Forelimb muscle (tissue), 1 donor: ENCODE results near the gene KSR1. TPM values are rescaled to one million over a fixed set of nuclear protein-coding genes. Genes with fewer than 3 reads are reported as not detected.

ENCODE experiments used
- DNase-seq: peaks from one replicate; pipeline ENCODE4 v3.0.0-alpha.2; 2013; ENCODE audit warnings: low read depth
- polyA plus RNA-seq: library from polyadenylated mRNA; unstranded; fragments of 120-200 nt; gene quantifications from one replicate; pipeline ENCODE4 v1.2.1, GENCODE V29; 2013; ENCODE audit not compliant: insufficient read length

The KSR1 gene
- polyA plus RNA-seq, 1 donor, result 104 TPM

GRCh38 chr17:27473748-27474609 lies 17.7 kb downstream of the KSR1 start:
- no peak for DNase-seq

DNA sequence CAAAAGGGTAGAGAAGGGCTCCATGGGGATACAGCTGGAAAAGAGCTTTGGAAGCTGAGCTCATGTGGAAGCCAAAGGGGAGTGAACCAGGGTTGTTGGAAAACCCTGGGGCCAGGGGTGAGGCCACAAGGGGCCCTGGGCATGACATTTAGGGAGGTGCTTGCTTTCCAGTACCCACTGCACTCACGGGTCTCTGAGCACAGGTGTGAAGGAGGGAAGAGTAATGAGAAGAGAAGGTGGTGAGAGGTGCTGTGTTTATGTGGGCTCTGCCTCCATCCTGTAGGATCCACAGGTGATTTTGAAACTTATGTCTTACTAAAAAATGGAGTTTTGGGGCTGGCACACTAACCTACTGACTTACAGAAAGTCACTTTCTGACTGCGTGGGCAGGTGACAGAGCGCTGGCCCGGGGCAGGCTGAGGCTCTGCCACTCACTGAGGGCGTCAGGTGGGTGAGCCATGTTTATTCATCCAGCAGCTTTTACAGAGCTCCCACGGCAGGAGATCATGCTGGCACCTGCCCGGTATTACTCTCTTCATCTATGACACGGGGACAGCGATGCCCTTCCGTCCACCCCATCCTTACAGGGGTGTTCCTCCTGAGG lies 18.9 kb downstream of the KSR1 start:
- DNase-seq, result no peak

DNA sequence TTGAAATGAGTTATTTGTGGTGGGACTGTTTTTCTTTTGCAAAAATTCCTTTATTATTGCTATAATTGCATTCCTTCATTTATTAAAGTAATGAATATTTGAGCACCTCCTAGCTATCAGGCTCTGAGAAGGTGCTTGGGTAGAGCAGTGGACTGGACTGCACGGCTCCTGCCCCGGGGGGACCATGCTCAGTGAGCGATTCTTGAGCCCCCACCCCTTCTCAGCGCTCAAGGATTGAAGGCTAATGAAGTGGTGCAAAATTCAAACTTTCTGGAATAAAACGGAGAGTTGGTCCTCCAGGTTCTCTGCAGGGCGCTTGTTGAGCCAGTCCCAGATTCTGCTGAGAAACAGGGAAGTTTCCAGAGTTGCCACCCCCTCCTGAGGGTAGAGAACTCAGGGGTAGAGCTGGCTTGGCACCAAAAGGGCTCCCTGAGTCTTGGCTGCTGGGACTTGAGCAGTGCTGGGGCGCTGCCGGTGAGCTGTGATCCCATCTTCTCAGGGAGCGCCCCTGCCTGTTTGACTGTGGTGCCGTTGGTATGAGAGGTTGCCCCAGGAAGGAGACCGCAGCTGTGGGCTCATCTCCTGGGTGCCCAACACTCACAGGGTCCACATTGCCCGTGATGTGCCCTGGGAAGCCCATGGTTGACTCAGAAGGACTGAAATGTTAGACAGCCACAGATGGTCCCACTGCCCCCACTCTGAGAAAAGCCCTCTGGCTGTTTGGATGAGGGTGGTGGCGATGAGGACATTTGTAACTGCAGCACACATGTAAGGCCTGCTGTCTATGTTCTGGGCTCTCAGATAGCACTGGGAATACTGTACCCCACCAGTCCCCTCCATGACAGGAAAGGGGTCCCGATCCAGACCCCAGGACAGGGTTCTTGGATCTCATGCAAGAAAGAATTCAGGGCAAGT lies 20.0 kb downstream of the KSR1 start:
- no peak for DNase-seq

GRCh38 chr17:27477050-27477888 lies 21.0 kb downstream of the KSR1 start:
- DNase-seq, result no peak

DNA sequence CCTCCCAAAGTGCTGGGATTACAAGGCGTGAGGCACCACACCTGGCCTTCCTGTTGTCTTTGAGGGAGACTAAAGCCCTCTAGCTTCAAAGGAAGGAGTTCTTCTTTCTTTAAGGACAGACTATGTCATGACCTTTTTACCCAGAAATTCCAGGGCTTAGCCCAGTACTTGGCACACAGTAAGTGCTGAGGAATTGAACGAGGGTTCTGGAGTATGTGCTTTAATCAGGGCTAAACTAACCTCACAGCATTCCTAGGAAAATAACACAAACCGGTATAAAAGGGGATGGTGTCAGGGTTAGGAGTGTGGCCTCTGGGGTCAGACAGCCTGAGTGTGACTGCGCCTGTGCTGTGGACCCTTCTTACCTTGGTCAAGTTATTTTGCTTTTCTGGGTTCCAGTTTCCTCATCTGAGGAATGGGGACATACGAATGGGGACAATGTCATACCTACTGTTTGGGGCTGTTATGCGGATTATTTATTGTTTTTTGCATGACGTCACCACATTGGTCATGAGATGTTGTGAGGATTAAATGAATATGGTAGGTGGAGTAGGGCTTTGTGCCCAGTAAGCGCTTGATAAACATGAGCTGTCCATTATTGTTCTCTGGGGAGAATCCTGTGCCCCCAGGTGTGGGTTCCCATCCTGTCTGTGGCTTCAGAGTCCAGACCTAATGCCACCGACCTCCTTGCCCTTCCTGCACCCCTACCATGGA lies 21.9 kb downstream of the KSR1 start:
- DNase-seq, result no peak

DNA sequence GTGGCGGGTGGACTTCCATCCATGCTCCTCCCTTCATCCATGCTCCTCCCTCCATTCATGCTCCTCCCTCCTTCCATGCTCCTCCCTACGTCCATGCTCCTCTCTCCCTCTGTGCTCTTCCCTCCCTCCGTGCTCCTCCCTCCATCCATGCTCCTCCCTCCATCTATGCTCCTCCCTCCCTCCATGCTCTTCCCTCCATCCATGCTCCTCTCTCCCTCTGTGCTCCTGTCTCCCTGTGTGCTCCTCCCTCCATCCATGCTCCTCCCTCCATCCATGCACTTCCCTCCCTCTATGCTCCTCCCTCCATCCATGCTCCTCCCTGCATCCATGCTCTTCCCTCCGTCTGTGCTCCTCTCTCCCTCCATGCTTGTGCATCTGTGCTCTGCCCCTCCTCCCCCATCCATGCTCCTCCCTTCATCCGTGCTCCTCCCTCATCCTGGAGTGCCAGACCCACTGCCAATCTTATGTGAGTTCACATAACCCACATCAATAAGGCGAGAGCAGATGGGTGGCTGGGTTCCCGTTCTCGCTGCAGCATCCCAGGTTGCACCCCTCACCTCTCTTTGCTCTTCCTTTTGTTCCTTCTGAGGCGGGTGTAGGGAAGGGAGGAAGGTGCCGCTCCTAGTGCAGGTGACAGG lies 22.8 kb downstream of the KSR1 start:
- no peak for DNase-seq

GRCh38 chr17:27479838-27480237 lies 23.6 kb downstream of the KSR1 start:
- no peak for DNase-seq

DNA sequence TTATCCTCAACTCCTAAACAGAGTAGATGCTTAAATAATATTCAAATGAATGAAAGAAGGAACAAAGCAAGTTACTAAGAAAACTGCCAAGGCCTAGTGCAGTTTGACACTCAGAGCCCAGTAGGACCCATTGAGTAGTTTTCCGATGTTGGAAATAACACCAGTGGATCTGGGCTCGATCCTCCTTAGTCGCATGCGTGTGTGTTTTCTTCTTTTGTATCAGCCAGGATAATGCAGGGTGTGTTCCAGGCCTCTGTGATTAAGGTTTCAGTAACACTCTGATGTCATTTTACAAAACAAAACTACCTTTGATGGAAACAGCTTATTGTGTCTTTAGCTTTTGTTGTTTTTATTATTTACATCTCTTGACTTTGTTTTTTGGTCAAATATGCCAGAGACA lies 24.5 kb downstream of the KSR1 start:
- DNase-seq, result no peak

DNA sequence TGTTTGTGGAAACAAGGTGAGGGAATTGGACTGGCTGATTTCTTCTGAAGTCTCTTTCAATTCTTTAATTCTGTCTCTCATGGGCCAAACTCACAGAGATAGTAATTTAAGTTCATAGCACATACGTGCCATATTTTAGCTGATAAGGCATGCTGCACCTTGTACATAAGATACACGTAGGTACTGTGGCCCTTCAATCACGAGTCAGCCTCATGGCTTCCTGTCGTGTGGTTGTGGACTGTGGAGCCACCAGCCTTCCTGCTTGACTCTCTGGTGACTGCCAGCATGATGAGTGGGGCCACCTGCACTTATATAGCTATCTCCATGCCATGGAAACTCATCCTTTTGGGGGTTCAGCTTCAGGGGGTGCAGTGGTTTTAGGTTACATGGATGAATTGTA lies 25.1 kb downstream of the KSR1 start:
- DNase-seq, result no peak

GRCh38 chr17:27485125-27485524 lies 28.9 kb downstream of the KSR1 start:
- no peak for DNase-seq

- DNase-seq, result no peak
These were observed 29.7 kb downstream of the KSR1 start for GRCh38 chr17:27485716-27486495.

- no peak for DNase-seq
These were observed 30.5 kb downstream of the KSR1 start for GRCh38 chr17:27486741-27487140.

- DNase-seq, result no peak
These were observed 32.0 kb downstream of the KSR1 start for GRCh38 chr17:27488231-27488630.

DNA sequence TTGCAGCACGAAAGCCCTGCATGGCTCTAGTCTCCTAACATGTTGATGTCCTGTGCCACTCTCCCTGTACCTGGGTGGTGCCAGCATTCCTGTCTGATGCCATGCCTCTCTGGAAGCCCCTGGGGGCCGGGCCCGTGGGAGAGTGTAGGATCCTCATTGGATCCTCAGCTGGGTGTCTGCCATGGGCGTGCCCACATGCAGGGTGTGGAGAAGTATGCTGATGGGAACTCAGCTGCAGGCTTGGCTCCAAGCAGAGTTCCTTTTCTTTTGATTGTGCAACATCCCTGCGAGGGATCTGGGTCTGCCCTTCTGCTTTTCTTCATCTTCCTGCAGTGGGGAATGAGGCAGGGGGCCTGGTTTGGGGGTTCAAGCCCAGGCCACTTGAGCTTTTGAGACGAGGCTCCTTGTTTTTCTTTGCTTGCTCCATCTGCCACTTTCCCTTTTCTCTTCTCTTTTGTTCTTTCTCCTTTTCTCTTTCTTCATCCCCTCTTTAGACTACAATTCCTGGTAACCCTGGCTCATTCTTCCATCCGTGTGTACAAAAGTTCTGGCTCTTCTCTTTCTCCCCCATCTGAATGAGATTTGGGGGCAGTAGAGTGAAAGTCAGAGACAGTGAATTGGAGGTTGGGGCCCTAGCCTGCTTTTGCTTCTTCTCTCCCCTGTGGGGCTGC lies 32.9 kb downstream of the KSR1 start:
- DNase-seq, result no peak

GRCh38 chr17:27490391-27490790 lies 34.1 kb downstream of the KSR1 start:
- no peak for DNase-seq

DNA sequence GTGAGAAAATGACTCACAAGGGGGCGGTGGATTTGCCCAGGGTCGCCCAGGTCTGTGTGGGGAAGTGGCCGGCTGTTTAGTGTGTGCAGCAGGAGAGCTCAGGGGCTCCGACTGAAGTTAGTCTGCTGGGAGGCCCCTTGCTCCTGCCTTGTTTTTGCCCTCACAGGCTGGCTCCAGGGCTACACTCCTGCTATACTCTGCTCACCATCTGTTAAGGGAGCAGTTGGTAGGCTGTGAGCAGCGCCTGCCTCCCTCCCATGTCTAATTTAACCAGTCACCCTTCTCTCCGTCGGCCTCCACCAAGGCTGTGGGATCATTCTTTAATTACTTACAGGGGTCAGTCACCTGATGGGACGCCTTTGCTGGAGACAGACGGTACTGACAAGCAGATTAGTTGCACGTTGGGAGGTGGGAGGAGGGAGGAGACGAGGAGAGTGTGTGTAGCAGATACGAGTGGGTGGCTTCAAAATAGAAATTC lies 35.5 kb downstream of the KSR1 start:
- no peak for DNase-seq

GRCh38 chr17:27492470-27492869 lies 36.2 kb downstream of the KSR1 start:
- no peak for DNase-seq

DNA sequence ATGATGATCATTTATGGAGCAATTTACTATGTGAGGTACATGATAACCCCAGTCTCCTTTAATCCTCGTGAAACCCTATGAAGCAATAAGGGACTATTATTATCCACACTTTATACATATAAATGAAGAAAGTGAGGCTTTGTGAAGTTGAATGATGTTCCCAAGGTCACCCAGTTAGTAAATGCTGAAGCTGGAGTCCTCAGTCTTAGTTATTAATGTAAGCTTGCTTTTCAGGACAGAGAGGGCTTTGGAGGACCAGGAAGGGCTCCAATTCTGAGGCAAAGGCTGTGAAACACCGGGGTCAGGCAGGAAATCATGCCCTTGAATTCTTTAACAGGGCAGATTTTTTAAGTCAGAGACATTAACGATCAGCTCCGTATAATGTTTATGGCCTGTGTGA lies 36.8 kb downstream of the KSR1 start:
- DNase-seq, result no peak
